SHP77 treated with DMSO at 0.1 percent for 48 hours (cell line): Measurements from ENCODE around the gene STXBP2.

ENCODE experiments used
- DNase-seq: peaks from one replicate; lab custom pipeline; 2025; lab: John Stamatoyannopoulos, UW

The STXBP2 gene

DNA sequence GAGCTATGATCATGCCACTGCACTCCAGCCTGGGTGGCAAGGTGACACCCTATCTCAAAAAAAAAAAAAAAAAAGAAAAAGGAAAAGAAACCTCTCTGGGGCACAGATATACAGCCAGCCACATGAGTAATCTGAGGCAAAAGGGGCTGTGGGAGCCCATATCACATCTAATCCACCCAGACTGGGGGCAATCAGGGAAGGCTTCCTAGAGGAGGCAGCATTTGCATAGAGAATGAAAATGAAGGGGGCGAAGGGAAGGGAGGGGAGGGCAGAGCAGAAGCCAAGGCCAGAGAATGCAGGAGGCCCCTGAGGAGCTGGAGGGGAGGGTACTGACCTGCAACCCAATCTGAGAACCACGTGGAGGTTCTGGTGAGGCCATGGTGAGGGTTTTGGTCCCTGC is 13.2 kb downstream of the STXBP2 start:
- no peak for DNase-seq

DNA sequence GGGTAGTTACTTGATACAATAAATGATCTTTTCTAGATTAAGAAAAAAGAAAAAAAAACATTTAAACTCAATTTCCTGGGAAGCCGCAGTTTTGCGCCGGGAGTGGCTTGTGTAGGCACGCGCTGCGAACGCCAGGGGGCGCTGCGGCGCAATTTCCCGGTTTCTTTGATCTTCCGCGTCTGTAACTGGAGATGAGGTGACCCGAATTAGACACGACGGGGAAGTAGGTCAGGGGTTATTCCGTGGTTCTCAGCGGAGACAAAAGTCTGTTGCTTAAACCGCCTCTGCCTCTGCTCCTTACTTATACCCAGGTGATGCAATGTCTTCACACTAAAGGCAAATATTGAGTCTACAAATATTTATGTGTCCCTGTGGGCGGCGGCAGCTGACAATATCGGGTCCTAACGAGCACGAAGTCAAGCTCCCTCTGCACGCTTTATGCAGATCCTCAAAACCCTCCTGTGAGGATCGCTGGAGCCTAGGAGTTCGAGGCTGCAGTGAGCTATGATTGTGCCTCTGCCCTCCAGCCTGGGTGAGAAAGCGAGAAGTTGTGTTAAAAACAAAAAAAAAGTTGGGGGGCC is 15.2 kb downstream of the STXBP2 start:
- peak; percentile 57 for DNase-seq

- no peak for DNase-seq
These were observed 17.5 kb downstream of the STXBP2 start for GRCh38 chr19:7654401-7654800.

GRCh38 chr19:7655581-7655980 is 18.7 kb downstream of the STXBP2 start:
- no peak for DNase-seq

- DNase-seq = no peak
These were observed 20.3 kb downstream of the STXBP2 start for GRCh38 chr19:7657131-7657751.

- no peak for DNase-seq
These were observed 21.3 kb downstream of the STXBP2 start for GRCh38 chr19:7658219-7658686.

DNA sequence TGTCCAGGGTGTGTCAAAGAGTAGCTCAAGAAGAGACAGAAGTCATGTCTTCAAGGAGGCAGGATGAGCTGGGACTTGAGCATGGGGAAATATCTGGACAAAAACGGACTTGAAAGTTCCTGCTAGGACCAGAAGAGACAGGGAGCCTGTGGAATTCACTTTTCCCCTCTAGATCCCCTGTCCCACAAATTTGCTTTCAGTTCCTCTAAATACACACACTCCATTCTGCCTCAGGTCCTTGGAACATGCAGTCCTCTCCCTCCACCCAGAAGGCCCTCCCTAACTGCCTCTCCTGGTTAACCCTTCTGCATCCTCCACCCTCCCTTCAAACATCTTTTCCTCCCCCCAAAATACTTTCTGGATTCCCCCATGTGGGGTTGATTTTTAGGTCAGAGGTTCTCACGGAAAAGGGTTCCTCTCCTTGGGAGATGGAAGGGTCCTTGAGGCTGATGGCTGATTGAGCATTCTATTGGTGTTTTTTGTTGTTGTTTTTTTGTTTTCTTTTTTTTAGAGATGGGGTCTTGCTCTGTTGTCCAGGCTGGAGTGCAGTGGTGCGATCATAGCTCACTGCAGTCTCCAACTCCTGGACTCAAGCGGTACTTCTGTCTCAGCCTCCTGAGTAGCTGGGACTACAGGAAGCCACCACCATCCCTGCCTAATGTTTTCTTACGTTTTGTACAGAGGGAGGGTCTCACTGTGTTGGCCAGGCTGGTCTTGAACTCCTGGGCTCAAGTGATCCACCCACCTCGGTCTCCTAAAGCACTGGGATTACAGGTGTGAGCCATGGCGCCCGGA is 25.0 kb downstream of the STXBP2 start:
- no peak for DNase-seq

- DNase-seq = no peak
These were observed 25.7 kb downstream of the STXBP2 start for GRCh38 chr19:7662657-7663056.

DNA sequence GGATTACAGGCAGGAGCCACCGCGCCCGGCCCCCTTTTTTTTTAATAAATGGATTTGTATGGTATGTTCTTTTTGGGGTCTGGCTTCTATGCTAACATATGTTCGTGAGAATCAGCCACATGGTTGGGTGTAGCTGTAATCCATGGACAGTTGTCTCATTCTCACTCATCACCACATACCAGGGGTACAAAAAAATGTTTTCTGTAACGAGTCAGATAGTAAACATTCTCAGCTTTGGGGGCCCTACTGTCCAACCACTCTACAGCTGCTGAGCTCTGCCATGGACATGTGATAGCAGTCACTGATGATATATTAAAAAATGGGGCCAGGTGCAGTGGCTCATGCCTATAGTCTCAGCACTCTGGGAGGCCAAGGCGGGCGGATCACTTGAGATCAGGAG is 26.8 kb downstream of the STXBP2 start:
- DNase-seq = no peak

- no peak for DNase-seq
These were observed 28.2 kb downstream of the STXBP2 start for GRCh38 chr19:7665076-7665475.

GRCh38 chr19:7668842-7669241 is 31.9 kb downstream of the STXBP2 start, which contains the start of gene RETN:
TSS of gene RETN (plus strand) at chr19:7669049. CDS start at chr19:7669327, 278 bp downstream.
- no peak for DNase-seq

GRCh38 chr19:7669641-7670040 is 32.7 kb downstream of the STXBP2 start:
- DNase-seq = no peak

DNA sequence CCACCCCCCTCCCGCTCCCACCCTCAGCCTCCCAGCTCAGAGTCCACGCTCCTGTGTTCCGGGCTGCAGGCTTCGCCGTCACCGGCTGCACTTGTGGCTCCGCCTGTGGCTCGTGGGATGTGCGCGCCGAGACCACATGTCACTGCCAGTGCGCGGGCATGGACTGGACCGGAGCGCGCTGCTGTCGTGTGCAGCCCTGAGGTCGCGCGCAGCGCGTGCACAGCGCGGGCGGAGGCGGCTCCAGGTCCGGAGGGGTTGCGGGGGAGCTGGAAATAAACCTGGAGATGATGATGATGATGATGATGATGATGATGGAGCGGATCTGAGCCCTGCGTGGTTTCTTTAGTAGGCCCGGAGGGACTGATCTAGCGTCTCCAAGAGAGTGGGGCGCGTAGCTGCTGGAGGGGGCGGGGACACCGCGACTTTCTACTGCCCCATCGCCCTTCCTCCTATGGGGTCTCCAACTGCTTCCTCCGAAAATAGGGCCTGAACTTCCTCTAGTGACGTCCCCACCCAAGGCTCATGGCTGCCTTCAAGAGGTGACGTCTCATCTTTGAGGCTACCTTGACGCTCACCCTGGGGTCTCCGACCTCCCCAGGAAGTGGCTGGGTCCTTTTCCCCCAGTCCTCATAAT is 33.4 kb downstream of the STXBP2 start:
- DNase-seq = no peak

- DNase-seq = no peak
These were observed 33.9 kb downstream of the STXBP2 start for GRCh38 chr19:7670790-7671189.

- no peak for DNase-seq
These were observed 35.6 kb downstream of the STXBP2 start for GRCh38 chr19:7672522-7672921.

DNA sequence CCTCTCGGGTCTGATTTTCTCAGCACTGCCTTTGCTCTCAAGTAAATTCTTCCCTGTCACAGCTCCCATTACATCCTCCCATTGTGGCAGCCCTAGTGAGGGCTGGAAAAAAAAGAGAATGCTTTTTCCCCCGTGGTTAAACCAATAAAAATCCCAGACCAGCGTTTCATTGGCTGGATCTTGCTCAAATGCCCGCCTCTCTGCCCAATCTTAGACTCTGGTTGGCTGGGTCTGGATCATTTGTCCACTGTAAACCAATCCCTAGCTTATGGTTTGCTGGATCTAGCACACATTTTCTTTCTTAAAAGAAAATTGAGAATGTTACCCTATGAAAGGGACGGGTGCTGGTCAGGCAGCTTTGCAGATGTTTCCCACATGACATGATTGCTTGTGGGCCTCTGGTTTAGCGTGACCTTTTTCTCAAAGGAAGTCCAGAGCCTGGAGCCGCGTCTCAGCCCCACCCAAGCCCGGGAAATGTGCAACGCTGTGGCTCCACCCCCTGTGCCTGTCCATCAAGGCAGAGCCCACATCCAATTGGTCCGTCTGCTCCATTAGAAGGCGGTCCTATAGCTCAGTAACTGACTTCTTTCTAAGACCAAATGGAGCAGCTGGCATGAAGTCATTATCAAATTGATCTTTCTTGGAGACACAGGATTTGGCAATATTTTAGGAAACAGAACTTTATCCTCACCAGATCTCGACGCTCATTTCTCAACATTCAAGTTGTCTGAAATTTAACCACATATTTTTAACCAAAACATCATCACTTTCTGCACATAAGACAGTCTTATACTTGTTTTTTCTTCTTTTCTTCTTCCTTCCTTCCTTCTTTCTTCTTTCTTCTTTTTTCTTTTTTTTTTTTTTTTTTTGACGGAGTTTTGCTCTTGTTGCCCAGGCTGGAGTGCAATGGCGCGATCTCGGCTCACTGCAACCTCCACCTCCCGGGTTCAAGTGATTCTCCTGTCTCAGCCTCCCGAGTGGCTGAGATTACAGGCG is 37.4 kb downstream of the STXBP2 start:
- peak; percentile 26 for DNase-seq

DNA sequence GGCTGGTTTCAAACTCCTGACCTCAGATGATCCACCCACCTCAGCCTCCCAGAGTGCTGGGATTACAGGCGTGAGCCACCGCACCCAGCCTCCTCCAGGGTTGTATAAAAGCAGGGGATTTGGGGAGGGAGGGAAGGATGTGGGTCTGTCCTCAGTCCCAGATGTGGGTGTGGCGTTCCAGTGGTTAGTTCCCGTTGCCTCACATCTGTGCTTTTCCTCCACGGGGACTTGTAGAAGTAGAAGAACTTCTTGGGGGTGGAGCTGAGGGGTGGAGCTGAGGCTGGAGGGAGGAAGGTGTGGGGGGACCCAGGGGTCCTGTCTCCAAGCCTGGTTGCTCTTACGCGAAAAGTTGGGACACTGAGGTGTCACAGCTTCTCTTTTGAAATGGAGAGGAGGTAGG is 39.5 kb downstream of the STXBP2 start:
- no peak for DNase-seq

GRCh38 chr19:7676854-7677253 is 39.9 kb downstream of the STXBP2 start, which contains the start of gene MCEMP1:
TSS of gene MCEMP1 (plus strand) at chr19:7677090. CDS start at chr19:7677121, 31 bp downstream.
- no peak for DNase-seq

GRCh38 chr19:7677669-7678311 is 40.9 kb downstream of the STXBP2 start:
- no peak for DNase-seq

GRCh38 chr19:7678971-7679751 is 42.3 kb downstream of the STXBP2 start:
- peak; percentile 28 for DNase-seq
